Osteocyte (in vitro differentiated cells): ENCODE results near the gene CLPTM1L. TPM values are rescaled to one million over a fixed set of nuclear protein-coding genes. Genes with fewer than 3 reads are reported as not detected.

ENCODE experiments used
- DNase-seq: peaks from one replicate; pipeline ENCODE4 v3.0.0; 2021; ENCODE audit warnings: mixed read lengths; ENCODE audit not compliant: unreplicated experiment; ENCODE audit errors: extremely low spot score
- H3K27ac Mint-ChIP-seq: one replicate; pipeline ENCODE4 v1.8.0; 2021; ENCODE audit warnings: mild to moderate bottlenecking, mixed read lengths; ENCODE audit not compliant: unreplicated experiment
- H3K27me3 Mint-ChIP-seq: one replicate; pipeline ENCODE4 v1.8.0; 2021; ENCODE audit warnings: mixed read lengths; ENCODE audit not compliant: unreplicated experiment
- H3K36me3 Mint-ChIP-seq: one replicate; pipeline ENCODE4 v1.8.0; 2021; ENCODE audit warnings: mixed read lengths; ENCODE audit not compliant: unreplicated experiment
- H3K4me1 Mint-ChIP-seq: one replicate; pipeline ENCODE4 v1.8.0; 2021; ENCODE audit warnings: mixed read lengths; ENCODE audit not compliant: unreplicated experiment
- H3K4me3 Mint-ChIP-seq: one replicate; pipeline ENCODE4 v1.8.0; 2021; ENCODE audit warnings: mild to moderate bottlenecking, moderate library complexity, mixed read lengths; ENCODE audit not compliant: unreplicated experiment
- H3K9me3 Mint-ChIP-seq: one replicate; pipeline ENCODE4 v1.8.0; 2021; ENCODE audit warnings: mixed read lengths; ENCODE audit not compliant: unreplicated experiment
- total RNA-seq: library from RNA; stranded (reverse); gene quantifications from 2 replicates; pipeline ENCODE4 v1.2.1, GENCODE V29; 2021
- TF ChIP-seq, protein P1 (sequence below): fragments of 200-600 bp; sonication (generic); IDR thresholded peaks from 2 replicates; pipeline ENCODE4 v1.5.0; 2021; ENCODE audit warnings: antibody characterized with exemption, mild to moderate bottlenecking, moderate library complexity

Gene CLPTM1L
- total RNA-seq, 1 donor from 2014 or later: 93.1 TPM

DNA sequence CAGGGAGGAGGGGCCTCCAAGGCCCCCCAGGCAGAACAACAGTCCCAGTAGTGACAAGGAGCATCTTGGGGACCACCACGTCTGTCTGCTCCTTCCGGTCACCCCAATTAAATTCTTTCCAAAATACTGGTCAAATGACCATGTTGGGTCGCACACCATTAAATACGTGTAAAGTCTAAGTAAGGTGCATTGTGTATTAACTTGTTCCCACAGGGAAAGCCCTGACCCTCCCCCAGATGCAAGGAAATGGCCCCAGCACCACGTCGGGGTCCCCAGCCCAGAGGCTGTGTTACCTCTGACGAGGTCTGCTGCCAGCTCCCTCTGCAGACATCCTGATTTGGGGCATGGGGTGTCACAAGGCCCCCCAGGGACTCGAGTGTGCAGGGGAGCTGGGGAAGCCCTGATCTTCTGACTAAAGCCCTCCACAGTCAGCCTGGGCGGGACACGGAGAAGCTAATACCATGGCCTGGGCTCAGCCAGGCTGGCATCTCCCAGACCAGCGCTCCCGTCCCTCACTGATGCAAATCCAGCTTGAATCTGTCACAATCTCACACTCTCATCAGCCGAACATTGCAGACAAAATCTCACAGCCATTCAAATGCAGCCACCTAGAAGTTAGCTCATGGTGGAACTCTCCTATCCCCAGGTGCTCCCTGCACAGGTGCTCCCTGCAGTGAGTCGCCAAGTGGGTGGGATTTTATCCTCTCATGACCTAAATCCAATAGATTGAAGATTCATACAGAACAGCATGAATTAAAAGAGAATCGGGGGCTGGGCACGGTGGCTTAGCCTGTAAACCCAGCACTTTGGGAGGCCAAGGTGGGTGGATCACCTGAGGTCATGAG is 63.6 kb downstream of the CLPTM1L start:
- H3K27ac Mint-ChIP-seq: no peak overlapping the region

DNA sequence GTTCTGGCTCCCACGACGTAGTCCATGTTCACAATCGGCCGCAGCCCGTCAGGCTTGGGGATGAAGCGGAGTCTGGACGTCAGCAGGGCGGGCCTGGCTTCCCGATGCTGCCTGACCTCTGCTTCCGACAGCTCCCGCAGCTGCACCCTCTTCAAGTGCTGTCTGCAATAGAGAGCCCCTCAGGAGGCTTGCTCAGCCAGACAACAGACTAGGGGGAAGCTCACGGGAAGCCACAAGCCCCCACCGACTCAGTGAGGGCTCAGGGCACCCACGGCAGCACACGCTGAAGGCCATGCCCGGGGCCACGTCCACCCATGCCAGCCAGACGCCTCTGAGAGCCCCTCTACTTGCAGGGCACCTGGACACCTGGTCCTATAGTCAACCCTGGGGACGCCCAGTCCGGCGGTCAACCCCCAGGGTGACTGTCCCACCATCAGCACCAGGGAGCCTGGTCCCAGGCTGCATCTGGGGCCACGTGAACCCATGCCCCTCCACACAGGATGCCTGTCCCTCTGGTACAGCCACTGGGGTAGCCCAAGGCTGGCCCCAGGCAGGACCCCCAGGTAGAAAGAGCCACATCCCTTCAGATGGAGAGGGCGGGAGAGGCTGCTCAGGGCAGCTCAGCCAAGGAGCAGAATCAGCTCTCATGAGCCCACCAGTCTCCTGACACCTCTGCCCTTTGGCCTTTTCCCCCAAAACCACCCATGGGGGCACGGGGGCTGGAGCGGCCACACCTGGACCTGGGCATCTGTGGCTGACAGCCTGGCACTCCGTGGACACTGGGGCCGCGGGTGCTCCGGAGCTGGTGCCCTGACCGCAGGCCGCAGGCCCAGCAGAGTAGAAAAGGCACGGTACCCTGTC is 64.5 kb downstream of the CLPTM1L start:
- Mint-ChIP-seq H3K27me3 (no peaks in the 10 kb centered on the region), H3K4me3 (no peak overlapping the region), H3K9me3 (peaks cover 4% of the 10 kb centered on the region), H3K27ac (no peak overlapping the region), H3K4me1 (no peaks in the 10 kb centered on the region), H3K36me3 (no peaks in the 10 kb centered on the region)
- DNase-seq: no peak
- TF ChIP-seq, protein P1, sequence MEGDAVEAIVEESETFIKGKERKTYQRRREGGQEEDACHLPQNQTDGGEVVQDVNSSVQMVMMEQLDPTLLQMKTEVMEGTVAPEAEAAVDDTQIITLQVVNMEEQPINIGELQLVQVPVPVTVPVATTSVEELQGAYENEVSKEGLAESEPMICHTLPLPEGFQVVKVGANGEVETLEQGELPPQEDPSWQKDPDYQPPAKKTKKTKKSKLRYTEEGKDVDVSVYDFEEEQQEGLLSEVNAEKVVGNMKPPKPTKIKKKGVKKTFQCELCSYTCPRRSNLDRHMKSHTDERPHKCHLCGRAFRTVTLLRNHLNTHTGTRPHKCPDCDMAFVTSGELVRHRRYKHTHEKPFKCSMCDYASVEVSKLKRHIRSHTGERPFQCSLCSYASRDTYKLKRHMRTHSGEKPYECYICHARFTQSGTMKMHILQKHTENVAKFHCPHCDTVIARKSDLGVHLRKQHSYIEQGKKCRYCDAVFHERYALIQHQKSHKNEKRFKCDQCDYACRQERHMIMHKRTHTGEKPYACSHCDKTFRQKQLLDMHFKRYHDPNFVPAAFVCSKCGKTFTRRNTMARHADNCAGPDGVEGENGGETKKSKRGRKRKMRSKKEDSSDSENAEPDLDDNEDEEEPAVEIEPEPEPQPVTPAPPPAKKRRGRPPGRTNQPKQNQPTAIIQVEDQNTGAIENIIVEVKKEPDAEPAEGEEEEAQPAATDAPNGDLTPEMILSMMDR: no peak

More for the DNA sequence above, 63.6 kb downstream of the CLPTM1L start:
- Mint-ChIP-seq H3K27me3 (no peaks in the 10 kb centered on the region), H3K9me3 (peaks cover 4% of the 10 kb centered on the region), H3K36me3 (no peaks in the 10 kb centered on the region), H3K4me1 (no peaks in the 10 kb centered on the region), H3K4me3 (no peak overlapping the region)
- TF ChIP-seq, protein P1: no peak
- DNase-seq: no peak

DNA sequence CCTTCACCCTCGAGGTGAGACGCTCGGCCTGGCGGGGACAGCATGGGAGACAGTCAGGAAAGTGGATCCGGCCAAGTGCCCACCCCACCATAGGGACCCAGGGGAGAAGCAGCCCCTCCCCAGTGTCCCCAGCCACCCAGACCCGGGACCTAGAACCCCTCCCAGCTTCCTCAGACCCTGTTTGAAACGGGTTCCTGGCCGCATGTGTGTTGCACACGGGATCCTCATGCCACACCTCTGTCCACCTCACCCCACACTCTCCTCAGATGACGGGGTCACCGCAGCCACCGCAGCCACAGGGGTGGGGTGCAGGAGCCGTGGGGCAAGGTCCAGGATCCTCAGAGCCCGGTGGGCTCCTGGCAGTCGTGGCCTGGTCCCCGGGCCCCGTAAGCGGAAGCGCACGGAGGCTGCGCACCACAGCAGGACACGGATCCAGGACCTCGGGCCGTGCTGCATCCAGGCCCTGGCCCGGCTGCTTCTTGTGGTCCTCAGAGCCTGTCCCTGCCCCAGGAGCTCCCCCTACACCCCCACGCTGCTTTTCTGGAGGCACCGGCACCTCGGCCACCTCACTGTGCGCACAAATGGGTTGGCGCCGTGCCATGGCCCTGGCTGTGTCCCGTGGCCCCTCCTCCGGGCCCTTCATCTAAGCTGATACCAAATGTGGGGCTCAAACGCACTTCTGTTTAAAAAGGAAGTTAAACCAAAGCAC is 65.3 kb downstream of the CLPTM1L start:
- no peak for DNase-seq
- Mint-ChIP-seq H3K4me1 (no peaks in the 10 kb centered on the region), H3K27ac (no peak overlapping the region), H3K4me3 (no peak overlapping the region), H3K9me3 (peaks cover 4% of the 10 kb centered on the region), H3K36me3 (no peaks in the 10 kb centered on the region), H3K27me3 (no peaks in the 10 kb centered on the region)
- TF ChIP-seq, protein P1: no peak

DNA sequence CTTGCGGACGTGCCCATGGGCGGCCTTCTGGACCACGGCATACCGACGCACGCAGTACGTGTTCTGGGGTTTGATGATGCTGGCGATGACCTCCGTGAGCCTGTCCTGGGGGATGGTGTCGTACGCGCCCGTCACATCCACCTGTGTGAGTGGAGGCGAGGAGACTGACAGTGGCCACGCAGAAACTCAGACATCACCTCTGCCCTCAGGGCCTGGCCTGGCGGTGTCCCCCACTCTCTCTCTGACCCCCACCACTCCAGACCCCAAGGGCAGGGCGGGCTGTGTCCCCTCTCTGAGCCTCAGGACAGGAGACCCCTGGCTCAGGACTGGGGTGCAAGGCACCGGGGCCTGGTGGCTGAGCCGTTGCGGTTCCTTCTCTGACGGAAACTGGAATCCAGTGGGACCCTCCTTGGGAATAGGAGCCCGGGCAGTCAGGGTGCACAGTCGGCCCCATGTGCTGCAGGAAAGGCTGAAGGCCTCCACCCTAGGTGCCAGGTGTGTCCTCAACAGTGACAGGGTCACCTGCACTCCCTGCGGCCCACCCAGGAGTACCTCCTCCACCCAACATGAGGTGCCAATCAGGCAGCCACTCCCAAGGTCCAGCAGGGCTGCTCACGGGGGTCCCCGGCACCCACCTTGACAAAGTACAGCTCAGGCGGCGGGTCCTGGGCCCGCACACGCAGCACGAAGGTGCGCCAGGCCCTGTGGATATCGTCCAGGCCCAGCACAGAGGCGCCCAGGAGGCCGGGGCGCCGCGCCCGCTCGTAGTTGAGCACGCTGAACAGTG is 66.0 kb downstream of the CLPTM1L start:
- H3K36me3 Mint-ChIP-seq: no peaks in the 10 kb centered on the region
- H3K4me1 Mint-ChIP-seq: no peaks in the 10 kb centered on the region
- peaks cover 4% of the 10 kb centered on the region for H3K9me3 Mint-ChIP-seq
- DNase-seq: no peak
- no peaks in the 10 kb centered on the region for H3K27me3 Mint-ChIP-seq
- TF ChIP-seq, protein P1: no peak
- no peak overlapping the region for H3K27ac Mint-ChIP-seq
- no peak overlapping the region for H3K4me3 Mint-ChIP-seq
